NB4 (cell line): Measurements from ENCODE around the gene CX3CR1.
A peak's percentile ranks its signal among the peaks of the same experiment; 100 is the strongest.

Experiments used
- DNase-seq: peaks from one replicate; pipeline ENCODE4 v3.0.0; 2010; ENCODE audit warnings: low read depth
- H3K4me3 ChIP-seq: one replicate; pipeline ENCODE4 v1.5.1; 2011; ENCODE audit warnings: mild to moderate bottlenecking, low read depth, low read length, moderate library complexity
- CTCF ChIP-seq: IDR thresholded peaks from one replicate; pipeline ENCODE4 v1.5.1; 2012; ENCODE audit warnings: low read depth, low read length
- MAX ChIP-seq: IDR thresholded peaks from 2 replicates; pipeline ENCODE4 v1.6.1; 2011; ENCODE audit warnings: low read depth, low read length
- MYC ChIP-seq: IDR thresholded peaks from 2 replicates; pipeline ENCODE4 v1.6.1; 2011; ENCODE audit warnings: low read depth, low read length
- POLR2A ChIP-seq: IDR thresholded peaks from 2 replicates; pipeline ENCODE4 v1.6.1; 2011; ENCODE audit warnings: mild to moderate bottlenecking; ENCODE audit not compliant: insufficient read length; ENCODE audit errors: extremely low read depth

The CX3CR1 gene

GRCh38 chr3:39295184-39295775, 15.4 kb upstream of the CX3CR1 start:
- no peak for DNase-seq
- H3K4me3 ChIP-seq = no peak overlapping the region
- TF ChIP-seq CTCF = no peak
- no peak for TF ChIP-seq MAX
- no peak for TF ChIP-seq POLR2A
- TF ChIP-seq MYC = no peak

GRCh38 chr3:39294446-39295183, 14.8 kb upstream of the CX3CR1 start:
- TF ChIP-seq POLR2A (no peak), MAX (no peak), CTCF (no peak), MYC (no peak)
- no peak for DNase-seq
- no peak overlapping the region for H3K4me3 ChIP-seq

DNA sequence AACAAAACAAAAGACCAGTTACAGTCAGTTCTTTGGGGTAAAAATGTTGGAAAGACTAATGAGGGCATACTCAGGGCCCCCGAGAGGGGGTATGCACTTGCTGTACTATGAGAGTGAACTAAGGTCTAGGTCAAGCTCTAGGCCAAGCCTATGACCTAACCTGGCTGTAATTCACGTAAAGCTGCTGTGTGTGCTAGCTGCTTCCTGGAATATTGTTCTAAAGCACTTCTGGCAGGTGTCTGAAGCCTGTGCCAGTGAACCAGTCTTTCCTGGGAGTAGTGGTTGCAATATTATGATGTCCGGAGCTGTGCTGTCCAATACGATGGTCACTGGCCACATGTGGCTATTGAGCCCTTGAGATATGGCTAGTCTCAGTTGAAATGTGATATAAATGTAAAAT, 13.1 kb upstream of the CX3CR1 start:
- TF ChIP-seq CTCF = no peak
- TF ChIP-seq POLR2A = no peak
- no peak for TF ChIP-seq MAX
- TF ChIP-seq MYC = no peak
- DNase-seq = no peak
- H3K4me3 ChIP-seq = no peak overlapping the region

- no peak overlapping the region for H3K4me3 ChIP-seq
- DNase-seq = peak; percentile 73
- TF ChIP-seq CTCF (peak; percentile 76), MYC (no peak), POLR2A (no peak), MAX (peak; percentile 63)
Observed at GRCh38 chr3:39291903-39292329, 12.1 kb upstream of the CX3CR1 start.

DNA sequence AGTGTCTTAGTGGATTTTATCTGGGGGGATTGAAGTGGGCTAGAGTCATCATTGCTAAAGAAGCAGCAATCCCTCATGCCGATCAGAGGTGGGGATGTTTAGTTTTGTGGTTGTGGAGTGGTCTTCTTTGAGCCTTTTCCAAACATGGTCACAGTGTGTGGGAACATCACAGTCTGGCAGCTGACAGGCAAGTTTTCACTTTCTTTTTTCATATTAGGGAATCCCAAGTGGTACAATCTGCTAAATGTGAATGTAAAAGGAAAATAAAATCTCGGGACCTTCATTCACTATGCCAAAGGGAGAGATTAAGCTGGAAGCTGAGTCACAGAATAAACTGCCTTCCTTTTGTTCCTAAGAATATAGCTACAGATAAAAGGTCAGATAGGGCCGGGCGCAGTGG, 10.4 kb upstream of the CX3CR1 start:
- no peak for DNase-seq
- TF ChIP-seq CTCF = no peak
- no peak for TF ChIP-seq MYC
- no peak for TF ChIP-seq POLR2A
- TF ChIP-seq MAX = no peak
- no peak overlapping the region for H3K4me3 ChIP-seq
